ENCODE data around the gene PMPCA. TPM values are rescaled to one million over a fixed set of nuclear protein-coding genes. Genes with fewer than 3 reads are reported as not detected.

Gene PMPCA
- total and polyA plus RNA-seq, 2 of the 13 experiments (the other 11 are each of a cell fraction or from before 2014, with no cell fraction given): 70.2 to 88.4 TPM

DNA sequence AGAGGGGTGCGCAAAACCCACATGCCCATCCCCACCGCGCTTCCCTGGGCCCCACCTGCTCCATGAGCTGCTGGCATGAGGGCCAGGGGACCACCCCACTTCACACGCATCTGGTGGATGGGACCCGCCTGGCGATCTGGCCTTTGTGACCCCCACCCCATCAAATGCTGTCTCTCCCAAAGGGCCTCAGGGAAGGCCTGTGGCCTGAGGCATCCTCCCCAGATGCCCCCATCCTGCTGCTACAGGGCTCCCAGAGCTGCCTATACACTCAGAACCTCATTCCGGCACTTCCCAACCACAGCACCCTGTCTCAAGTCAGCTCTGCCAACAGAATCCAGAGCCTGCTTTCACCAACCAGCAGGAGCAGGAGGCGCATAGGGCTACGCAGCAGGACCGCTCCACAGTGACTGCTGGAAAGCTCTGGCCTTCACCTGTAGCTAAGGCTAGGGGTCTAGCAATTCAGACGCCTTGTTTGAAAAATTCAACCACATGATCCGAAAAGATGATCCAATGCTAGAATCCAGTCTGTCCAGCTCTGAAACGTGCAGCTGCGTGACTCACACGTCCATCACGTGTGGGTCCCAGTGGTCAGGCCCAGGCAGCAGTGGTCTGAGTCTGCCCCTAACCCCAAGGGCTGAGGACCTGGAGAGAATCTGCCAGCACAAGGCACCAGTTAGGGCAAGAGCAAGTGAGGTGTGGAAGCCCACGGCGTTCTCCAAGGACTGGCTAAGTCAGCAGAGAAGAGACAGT is 9.1 kb upstream of the PMPCA start:
- H3K4me1 ChIP-seq (ENCODE audit: insufficient read depth, low read length): peaks cover 20% of the 10 kb centered on the region
- FAIRE-seq (no peak), DNase-seq (ENCODE audit: low spot score) (no peak), ATAC-seq (no peak)
- H3K36me3 ChIP-seq (replicated peaks in 1 of 2; ENCODE audit: control insufficient read depth in 1 of 2, insufficient read depth in 2 of 2, low read length in 2 of 2): peaks cover 15 to 32% of the 10 kb centered on the region in 2 experiments; a peak in 4 of 5 replicates
- H3K27ac ChIP-seq (ENCODE audit: extremely low read length, insufficient read depth, low read length): no peak overlapping the region
- H3K9me3 ChIP-seq (ENCODE audit: low read length): no peaks in the 10 kb centered on the region
- no peak overlapping the region for H3K4me2 ChIP-seq (ENCODE audit: low read depth, low read length)
- H2AFZ ChIP-seq (ENCODE audit: low read length): no peak overlapping the region
- in situ Hi-C loops (cut with HindIII; ENCODE audit: extremely low pct_ligation_motif_present, low pct_unique_long_range_greater_than_20kb): no loop called here
- H3K9ac ChIP-seq (ENCODE audit: insufficient read depth, low read depth, low read length): no peak overlapping the region
- ChIA-PET CTCF (ENCODE audit: low intra/inter-chr PET ratio, low total read pairs) (interaction anchor here (2.0 kb wide), 1 partner anchor 62 kb away, joined by 12 read pairs; no protein-coding TSS in a partner anchor), POLR2A (interaction anchor here (1.2 to 1.6 kb wide), 5 partner anchors 8 to 90 kb away, joined by 3 to 6 read pairs (median 5); partner anchors contain the start of gene DNLZ)
- no peaks in the 10 kb centered on the region for H4K20me1 ChIP-seq (ENCODE audit: insufficient read depth, low read length)
- no peak overlapping the region for H3K4me3 ChIP-seq (replicated peaks in 1 of 3; ENCODE audit: insufficient read depth in 1 of 3, low read depth in 2 of 3, low read length in 3 of 3)
- no TSS peak for BruUV-seq (replicated peaks)
- intact Hi-C loops (cut with micrococcal nuclease; ENCODE audit: unreplicated experiment): no loop called here
- peak; percentile 77 for TF ChIP-seq AGO2 (optimal IDR thresholded peaks at IDR 0.05; ENCODE audit: low read depth, low read length)
- TF ChIP-seq, protein P1, sequence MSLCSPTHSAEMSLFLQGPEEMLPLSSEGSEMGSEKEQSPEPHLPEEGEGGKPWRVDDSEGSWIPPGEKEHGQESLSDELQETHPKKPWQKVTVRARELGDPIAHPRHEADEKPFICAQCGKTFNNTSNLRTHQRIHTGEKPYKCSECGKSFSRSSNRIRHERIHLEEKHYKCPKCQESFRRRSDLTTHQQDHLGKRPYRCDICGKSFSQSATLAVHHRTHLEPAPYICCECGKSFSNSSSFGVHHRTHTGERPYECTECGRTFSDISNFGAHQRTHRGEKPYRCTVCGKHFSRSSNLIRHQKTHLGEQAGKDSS (CRISPR knock-in tag; IDR thresholded peaks at IDR 0.05; ENCODE audit: borderline replicate concordance, low read depth): no peak
- TF ChIP-seq, protein P2, sequence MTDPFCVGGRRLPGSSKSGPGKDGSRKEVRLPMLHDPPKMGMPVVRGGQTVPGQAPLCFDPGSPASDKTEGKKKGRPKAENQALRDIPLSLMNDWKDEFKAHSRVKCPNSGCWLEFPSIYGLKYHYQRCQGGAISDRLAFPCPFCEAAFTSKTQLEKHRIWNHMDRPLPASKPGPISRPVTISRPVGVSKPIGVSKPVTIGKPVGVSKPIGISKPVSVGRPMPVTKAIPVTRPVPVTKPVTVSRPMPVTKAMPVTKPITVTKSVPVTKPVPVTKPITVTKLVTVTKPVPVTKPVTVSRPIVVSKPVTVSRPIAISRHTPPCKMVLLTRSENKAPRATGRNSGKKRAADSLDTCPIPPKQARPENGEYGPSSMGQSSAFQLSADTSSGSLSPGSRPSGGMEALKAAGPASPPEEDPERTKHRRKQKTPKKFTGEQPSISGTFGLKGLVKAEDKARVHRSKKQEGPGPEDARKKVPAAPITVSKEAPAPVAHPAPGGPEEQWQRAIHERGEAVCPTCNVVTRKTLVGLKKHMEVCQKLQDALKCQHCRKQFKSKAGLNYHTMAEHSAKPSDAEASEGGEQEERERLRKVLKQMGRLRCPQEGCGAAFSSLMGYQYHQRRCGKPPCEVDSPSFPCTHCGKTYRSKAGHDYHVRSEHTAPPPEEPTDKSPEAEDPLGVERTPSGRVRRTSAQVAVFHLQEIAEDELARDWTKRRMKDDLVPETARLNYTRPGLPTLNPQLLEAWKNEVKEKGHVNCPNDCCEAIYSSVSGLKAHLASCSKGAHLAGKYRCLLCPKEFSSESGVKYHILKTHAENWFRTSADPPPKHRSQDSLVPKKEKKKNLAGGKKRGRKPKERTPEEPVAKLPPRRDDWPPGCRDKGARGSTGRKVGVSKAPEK (CRISPR knock-in tag; IDR thresholded peaks at IDR 0.05; ENCODE audit: borderline replicate concordance): no peak
- TF ChIP-seq, protein P3, sequence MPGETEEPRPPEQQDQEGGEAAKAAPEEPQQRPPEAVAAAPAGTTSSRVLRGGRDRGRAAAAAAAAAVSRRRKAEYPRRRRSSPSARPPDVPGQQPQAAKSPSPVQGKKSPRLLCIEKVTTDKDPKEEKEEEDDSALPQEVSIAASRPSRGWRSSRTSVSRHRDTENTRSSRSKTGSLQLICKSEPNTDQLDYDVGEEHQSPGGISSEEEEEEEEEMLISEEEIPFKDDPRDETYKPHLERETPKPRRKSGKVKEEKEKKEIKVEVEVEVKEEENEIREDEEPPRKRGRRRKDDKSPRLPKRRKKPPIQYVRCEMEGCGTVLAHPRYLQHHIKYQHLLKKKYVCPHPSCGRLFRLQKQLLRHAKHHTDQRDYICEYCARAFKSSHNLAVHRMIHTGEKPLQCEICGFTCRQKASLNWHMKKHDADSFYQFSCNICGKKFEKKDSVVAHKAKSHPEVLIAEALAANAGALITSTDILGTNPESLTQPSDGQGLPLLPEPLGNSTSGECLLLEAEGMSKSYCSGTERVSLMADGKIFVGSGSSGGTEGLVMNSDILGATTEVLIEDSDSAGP (CRISPR knock-in tag; IDR thresholded peaks at IDR 0.05; ENCODE audit: borderline replicate concordance): 0 out of 2 replicates have a peak, but pooled peaks have one; percentile 0
- 92% methylated on average over 16 of the region's 18 CpGs for WGBS (ENCODE audit: low lambda C conversion rate)
- H3K79me2 ChIP-seq (ENCODE audit: insufficient read depth, low read length): peaks cover 21% of the 10 kb centered on the region
- H3K27me3 ChIP-seq (ENCODE audit: control insufficient read depth in 1 of 2, insufficient read depth in 2 of 2, low read length in 2 of 2): no peaks in the 10 kb centered on the region

All from HepG2 (cell line).